ENCODE data around the gene KIAA0753. TPM values are rescaled to one million over a fixed set of nuclear protein-coding genes. Genes with fewer than 3 reads are reported as not detected.

The KIAA0753 gene
- total and polyA plus RNA-seq, 2 of the 8 experiments (the other 6 are each of a cell fraction or from before 2014, with no cell fraction given) = 5.0 to 27.1 TPM

- TF ChIP-seq CHD7 (IDR thresholded peaks at IDR 0.05; ENCODE audit: insufficient replicate concordance, low read length) = no peak
- TF ChIP-seq JUND (IDR thresholded peaks at IDR 0.05; ENCODE audit: low read length) = no peak
- no peak for TF ChIP-seq SP1 (IDR thresholded peaks at IDR 0.05; ENCODE audit: low read depth, low read length)
- TF ChIP-seq HDAC6 (IDR thresholded peaks at IDR 0.05; ENCODE audit: low read depth, low read length) = no peak
These were observed 8.0 kb downstream of the KIAA0753 start (continued) for GRCh38 chr17:6632530-6632929.
